Measurements from ENCODE around the gene ZBTB20.

GRCh38 chr3:114464548-114464947 lies 682.5 kb downstream of the ZBTB20 start:
- TF ChIP-seq POLR2AphosphoS5 (IDR thresholded peaks at IDR 0.05; ENCODE audit: low read depth, low read length), result no peak
- no peak for TF ChIP-seq TAF1 (IDR thresholded peaks at IDR 0.05; ENCODE audit: borderline replicate concordance, insufficient read depth, low read length)
- TF ChIP-seq REST (IDR thresholded peaks at IDR 0.05; ENCODE audit: insufficient read depth in 1 of 2, low read depth in 2 of 2, low read length in 2 of 2), result no peak
- no peak for TF ChIP-seq SIN3A (IDR thresholded peaks at IDR 0.05; ENCODE audit: borderline replicate concordance, insufficient read depth, low read length)
- TF ChIP-seq FOXP2 (optimal IDR thresholded peaks at IDR 0.05; ENCODE audit: borderline replicate concordance, extremely low read depth, extremely low read length, insufficient read depth), result no peak
